ENCODE results near the gene RCE1. TPM values are rescaled to one million over a fixed set of nuclear protein-coding genes. Genes with fewer than 3 reads are reported as not detected.

RCE1 gene
- total RNA-seq, 1 donor from 2014 or later: 16.6 TPM

Other genes starting within 250 kb of the RCE1 start
- 61.1 TPM for gene RBM14, start 226.8 kb upstream of the RCE1 start, total RNA-seq
- 88.6 TPM for gene RBM4, start 204.7 kb upstream of the RCE1 start, total RNA-seq
- gene RBM4B, start 165.6 kb upstream of the RCE1 start, total RNA-seq: 23.7 TPM
- gene SPTBN2, start 114.2 kb upstream of the RCE1 start, total RNA-seq: 6.6 TPM
- 14.5 TPM for gene LRFN4, start 13.6 kb downstream of the RCE1 start, total RNA-seq
- 103 TPM for gene PC, start 114.9 kb downstream of the RCE1 start, total RNA-seq
- gene C11orf86, start 131.9 kb downstream of the RCE1 start, total RNA-seq: not detected
- 0.71 TPM for gene SYT12, start 179.7 kb downstream of the RCE1 start, total RNA-seq
- gene RHOD, start 213.4 kb downstream of the RCE1 start, total RNA-seq: 10.3 TPM

All from sciatic nerve (tissue), 1 donor.